ENCODE results near the gene DLK1. TPM values are rescaled to one million over a fixed set of nuclear protein-coding genes. Genes with fewer than 3 reads are reported as not detected.

Gene DLK1
- polyA plus RNA-seq, 2 of the 4 experiments (the other 2 are of a cell fraction) = 0.06 TPM; not detected in 1

DNA sequence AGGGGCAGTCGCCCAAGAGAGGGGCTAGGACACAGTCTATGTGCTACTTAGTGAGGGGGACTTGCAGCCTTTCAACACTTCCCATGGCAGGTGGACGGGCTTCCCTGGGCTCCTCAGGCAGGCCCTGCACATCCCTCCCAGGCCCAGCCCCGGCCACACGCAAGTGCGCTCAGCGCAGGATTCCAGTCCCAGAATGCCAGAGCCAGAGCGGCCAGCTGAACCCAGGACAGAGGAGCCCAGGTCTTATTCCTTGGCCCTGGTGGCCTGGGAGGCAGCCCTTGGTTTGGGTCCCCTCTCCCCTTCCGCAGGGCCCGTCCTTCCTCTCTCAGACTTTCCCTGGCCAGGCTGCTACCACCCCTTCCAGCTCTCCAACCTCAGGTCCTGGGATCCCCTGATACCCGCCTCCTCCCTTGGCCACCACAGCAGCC is 12.0 kb downstream of the DLK1 start:
- TF ChIP-seq NPAS2 (CRISPR knock-in tag; IDR thresholded peaks at IDR 0.05; ENCODE audit: borderline replicate concordance) = no peak
- FAIRE-seq = no peak
- no peak overlapping the region for H3K4me3 ChIP-seq
- ATAC-seq = no peak
- DNase-seq (ENCODE audit: low read depth in 1 of 2, low spot score in 1 of 2) = no peak
- H3K4me1 ChIP-seq = no peaks in the 10 kb centered on the region
- no peak overlapping the region for H3K4me2 ChIP-seq
- CTCF ChIA-PET = interaction anchor here (1.2 kb wide), 1 partner anchor 28 kb away, joined by 4 read pairs; no protein-coding TSS in a partner anchor
- 83% methylated on average over 10 of the region's 10 CpGs for WGBS (ENCODE audit: missing lambda C conversion rate)
- H3K27ac ChIP-seq = no peak overlapping the region
- POLR2A ChIA-PET = no interaction called here
- H3K9me3 ChIP-seq = no peaks in the 10 kb centered on the region

- H3K4me2 ChIP-seq = no peak overlapping the region
- DNase-seq (ENCODE audit: low read depth in 1 of 2, low spot score in 1 of 2) = no peak
- FAIRE-seq = no peak
- POLR2A ChIA-PET = no interaction called here
- H3K9me3 ChIP-seq = no peaks in the 10 kb centered on the region
- 82% methylated on average over 8 of the region's 11 CpGs for WGBS (ENCODE audit: missing lambda C conversion rate)
- CTCF ChIA-PET = interaction anchor here (1.2 to 1.6 kb wide), 2 partner anchors 29 to 49 kb away, joined by 4 to 5 read pairs; no protein-coding TSS in a partner anchor
- no peak for ATAC-seq
- no peak overlapping the region for H3K4me3 ChIP-seq
- TF ChIP-seq CBX8 (IDR thresholded peaks at IDR 0.05) (no peak), RARB (CRISPR knock-in tag; IDR thresholded peaks at IDR 0.05) (no peak), ATOH8 (CRISPR knock-in tag; IDR thresholded peaks at IDR 0.05; ENCODE audit: low read depth) (no peak), FOSB (CRISPR knock-in tag; IDR thresholded peaks at IDR 0.05) (no peak), TFCP2L1 (CRISPR knock-in tag; IDR thresholded peaks at IDR 0.05) (no peak), CHD4 (IDR thresholded peaks at IDR 0.05; ENCODE audit: borderline replicate concordance) (no peak), ZC3H11A (IDR thresholded peaks at IDR 0.05) (no peak), RFX5 (IDR thresholded peaks at IDR 0.05) (no peak), MYC (IDR thresholded peaks at IDR 0.05; ENCODE audit: borderline replicate concordance, low read length) (no peak), RNF2 (IDR thresholded peaks at IDR 0.05; ENCODE audit: borderline replicate concordance, low read depth) (no peak), JUN (IDR thresholded peaks at IDR 0.05) (no peak), CBX2 (IDR thresholded peaks at IDR 0.05; ENCODE audit: borderline replicate concordance, low read depth) (no peak), POLR2A (IDR thresholded peaks at IDR 0.05; ENCODE audit: low read length) (no peak), ZNF302 (CRISPR knock-in tag; IDR thresholded peaks at IDR 0.05) (no peak), ZFP36 (IDR thresholded peaks at IDR 0.05; ENCODE audit: borderline replicate concordance, partially characterized antibody) (no peak), NR3C1 (IDR thresholded peaks at IDR 0.05) (no peak), HOXB5 (CRISPR knock-in tag; IDR thresholded peaks at IDR 0.05) (no peak), POLR2AphosphoS2 (conservative IDR thresholded peaks at IDR 0.05; ENCODE audit: low read length) (no peak)
- TF ChIP-seq, protein P1, sequence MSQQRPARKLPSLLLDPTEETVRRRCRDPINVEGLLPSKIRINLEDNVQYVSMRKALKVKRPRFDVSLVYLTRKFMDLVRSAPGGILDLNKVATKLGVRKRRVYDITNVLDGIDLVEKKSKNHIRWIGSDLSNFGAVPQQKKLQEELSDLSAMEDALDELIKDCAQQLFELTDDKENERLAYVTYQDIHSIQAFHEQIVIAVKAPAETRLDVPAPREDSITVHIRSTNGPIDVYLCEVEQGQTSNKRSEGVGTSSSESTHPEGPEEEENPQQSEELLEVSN (IDR thresholded peaks at IDR 0.05; ENCODE audit: borderline replicate concordance, low read depth) = no peak
- H3K4me1 ChIP-seq = no peaks in the 10 kb centered on the region
- H3K27ac ChIP-seq = no peak overlapping the region
Measured at GRCh38 chr14:100739306-100739705, 12.6 kb downstream of the DLK1 start.

DNA sequence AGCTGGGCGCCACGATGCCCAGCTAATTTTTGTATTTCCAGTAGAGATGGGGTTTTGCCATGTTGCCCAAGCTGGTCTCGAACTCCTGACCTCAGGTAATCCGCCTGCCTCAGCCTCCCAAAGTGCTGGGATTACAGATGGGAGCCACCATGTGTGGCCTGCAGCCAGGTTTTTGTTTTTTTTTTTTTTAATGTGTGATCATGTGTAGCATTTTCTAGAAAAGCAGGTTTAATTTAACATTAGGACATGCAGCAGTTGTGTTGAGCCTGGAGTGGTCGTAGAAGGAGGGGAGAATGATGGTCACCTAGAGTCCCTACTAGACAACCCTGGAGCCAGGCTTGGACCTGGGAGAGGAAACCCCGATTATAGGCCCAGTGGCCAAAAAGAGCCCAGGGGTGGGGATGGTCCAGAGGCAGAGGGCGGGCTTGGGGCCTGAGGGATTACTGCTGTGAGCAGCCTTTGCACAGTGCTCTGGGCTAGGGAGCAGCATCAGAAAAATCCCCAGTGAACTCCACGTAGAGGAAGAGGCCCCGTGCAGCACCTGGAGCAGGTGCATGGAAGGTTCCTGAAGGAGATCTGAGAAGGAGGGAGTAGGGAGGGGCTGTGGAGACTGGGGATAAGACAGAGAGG is 13.6 kb downstream of the DLK1 start:
- WGBS (ENCODE audit: missing lambda C conversion rate) = 67% methylated on average over 8 of the region's 9 CpGs
- no peak overlapping the region for H3K4me3 ChIP-seq
- TF ChIP-seq PHF8 (IDR thresholded peaks at IDR 0.05; ENCODE audit: borderline replicate concordance, low read depth) (no peak), POLR2A (IDR thresholded peaks at IDR 0.05; ENCODE audit: low read length) (no peak), KDM1A (IDR thresholded peaks at IDR 0.05; ENCODE audit: low read depth) (no peak), HOXA7 (CRISPR knock-in tag; IDR thresholded peaks at IDR 0.05) (no peak), ZNF302 (CRISPR knock-in tag; IDR thresholded peaks at IDR 0.05) (no peak), NFE2L2 (conservative IDR thresholded peaks at IDR 0.05; ENCODE audit: low read length) (no peak)
- TF ChIP-seq, protein P2, sequence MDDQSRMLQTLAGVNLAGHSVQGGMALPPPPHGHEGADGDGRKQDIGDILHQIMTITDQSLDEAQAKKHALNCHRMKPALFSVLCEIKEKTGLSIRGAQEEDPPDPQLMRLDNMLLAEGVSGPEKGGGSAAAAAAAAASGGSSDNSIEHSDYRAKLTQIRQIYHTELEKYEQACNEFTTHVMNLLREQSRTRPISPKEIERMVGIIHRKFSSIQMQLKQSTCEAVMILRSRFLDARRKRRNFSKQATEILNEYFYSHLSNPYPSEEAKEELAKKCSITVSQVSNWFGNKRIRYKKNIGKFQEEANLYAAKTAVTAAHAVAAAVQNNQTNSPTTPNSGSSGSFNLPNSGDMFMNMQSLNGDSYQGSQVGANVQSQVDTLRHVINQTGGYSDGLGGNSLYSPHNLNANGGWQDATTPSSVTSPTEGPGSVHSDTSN (IDR thresholded peaks at IDR 0.05) = no peak
- no peaks in the 10 kb centered on the region for H3K4me1 ChIP-seq
- no peak for ATAC-seq
- FAIRE-seq = no peak
- H3K4me2 ChIP-seq = no peak overlapping the region
- ChIA-PET POLR2A (no interaction called here), CTCF (interaction anchor here (1.6 kb wide), 1 partner anchor 50 kb away, joined by 5 read pairs; no protein-coding TSS in a partner anchor)
- no peak for DNase-seq (ENCODE audit: low read depth in 1 of 2, low spot score in 1 of 2)
- H3K9me3 ChIP-seq = no peaks in the 10 kb centered on the region
- H3K27ac ChIP-seq = no peak overlapping the region

All from A549 (cell line).